OCI-LY3 (cell line): ENCODE data around the gene PGAP3.

Experiments
- H2AFZ ChIP-seq: fragments of 200-600, 300-600 bp; shearing (Covaris generic); 2 replicates; pipeline ENCODE4 v1.6.0; 2014; ENCODE audit warnings: antibody characterized with exemption, low read depth, low read length
- H3K27ac ChIP-seq: fragments of 200-600, 300-600 bp; sonication (generic); 2 replicates; pipeline ENCODE4 v1.5.1; 2014; ENCODE audit warnings: mild to moderate bottlenecking, low read length, moderate library complexity, mixed read lengths
- H3K27me3 ChIP-seq: fragments of 200-600, 300-600 bp; sonication (generic); 2 replicates; pipeline ENCODE4 v1.6.1; 2014; ENCODE audit warnings: low read depth, low read length, mixed read lengths
- H3K36me3 ChIP-seq: fragments of 200-600, 300-600 bp; sonication (generic); replicated peaks from 2 replicates; pipeline ENCODE3; 2014; ENCODE audit warnings: low read depth, low read length, mixed read lengths
- H3K4me1 ChIP-seq: fragments of 300-600, 200-600 bp; sonication (generic); 2 replicates; pipeline ENCODE4 v1.6.1; 2014; ENCODE audit warnings: low read length, mixed read lengths
- H3K4me2 ChIP-seq: fragments of 200-600, 300-600 bp; sonication (generic); 2 replicates; pipeline ENCODE4 v1.6.1; 2014; ENCODE audit warnings: low read length, mixed read lengths
- H3K4me3 ChIP-seq: fragments of 300-600, 200-600 bp; sonication (generic); 2 replicates; pipeline ENCODE4 v1.5.1; 2014; ENCODE audit warnings: antibody characterized with exemption, mild to moderate bottlenecking, low read length, moderate library complexity
- H3K79me2 ChIP-seq: fragments of 300-600, 200-600 bp; shearing (Covaris generic); 2 replicates; pipeline ENCODE4 v1.6.1; 2014; ENCODE audit warnings: mild to moderate bottlenecking, low read length, mixed read lengths
- H3K9ac ChIP-seq: fragments of 300-600, 200-600 bp; shearing (Covaris generic); 2 replicates; pipeline ENCODE4 v1.6.0; 2014; ENCODE audit warnings: mild to moderate bottlenecking, low read length, moderate library complexity
- H3K9me3 ChIP-seq: fragments of 200-600, 300-600 bp; shearing (Covaris generic); 2 replicates; pipeline ENCODE4 v1.6.1; 2014; ENCODE audit warnings: low read length, mixed read lengths; ENCODE audit not compliant: insufficient read depth
- H4K20me1 ChIP-seq: fragments of 200-600, 300-600 bp; sonication (generic); 2 replicates; pipeline ENCODE4 v1.6.1; 2016; ENCODE audit warnings: low read length, mixed read lengths; ENCODE audit not compliant: insufficient read depth
- CTCF ChIP-seq: fragments of 200-600, 300-600 bp; sonication (generic); IDR thresholded peaks from 2 replicates; pipeline ENCODE4 v1.5.1; 2014; ENCODE audit warnings: antibody characterized with exemption, low read length, low read depth
- EZH2phosphoT487 ChIP-seq: fragments of 200-600 bp; shearing (Covaris generic); IDR thresholded peaks from 2 replicates; pipeline ENCODE4 v1.6.1; 2018; ENCODE audit warnings: antibody characterized with exemption, mixed run types, low read depth

PGAP3 gene

GRCh38 chr17:39706921-39707337 lies 19.1 kb upstream of the PGAP3 start:
- H3K27ac ChIP-seq: no peak overlapping the region
- no peak overlapping the region for H2AFZ ChIP-seq
- H3K9me3 ChIP-seq: no peaks in the 10 kb centered on the region
- no peak overlapping the region for H3K9ac ChIP-seq
- no peaks in the 10 kb centered on the region for H3K36me3 ChIP-seq
- no peak overlapping the region for H3K4me2 ChIP-seq
- H3K4me3 ChIP-seq: no peak overlapping the region
- H3K79me2 ChIP-seq: no peaks in the 10 kb centered on the region
- peaks cover 9% of the 10 kb centered on the region for H3K4me1 ChIP-seq
- H4K20me1 ChIP-seq: no peaks in the 10 kb centered on the region
- TF ChIP-seq CTCF (no peak), EZH2phosphoT487 (no peak)
- no peaks in the 10 kb centered on the region for H3K27me3 ChIP-seq

- H3K4me2 ChIP-seq: no peak overlapping the region
- H3K27me3 ChIP-seq: no peaks in the 10 kb centered on the region
- no peaks in the 10 kb centered on the region for H3K79me2 ChIP-seq
- H3K9me3 ChIP-seq: no peaks in the 10 kb centered on the region
- no peak overlapping the region for H3K9ac ChIP-seq
- no peaks in the 10 kb centered on the region for H4K20me1 ChIP-seq
- peaks cover 9% of the 10 kb centered on the region for H3K4me1 ChIP-seq
- no peak overlapping the region for H3K4me3 ChIP-seq
- H3K36me3 ChIP-seq: no peaks in the 10 kb centered on the region
- no peak overlapping the region for H2AFZ ChIP-seq
- no peak overlapping the region for H3K27ac ChIP-seq
- TF ChIP-seq EZH2phosphoT487 (no peak), CTCF (no peak)
These were observed 18.5 kb upstream of the PGAP3 start for GRCh38 chr17:39706383-39706782.

- no peaks in the 10 kb centered on the region for H3K36me3 ChIP-seq
- no peak overlapping the region for H3K9ac ChIP-seq
- no peaks in the 10 kb centered on the region for H4K20me1 ChIP-seq
- no peaks in the 10 kb centered on the region for H3K79me2 ChIP-seq
- H3K4me2 ChIP-seq: no peak overlapping the region
- H3K4me1 ChIP-seq: peaks cover 9% of the 10 kb centered on the region
- no peak overlapping the region for H3K4me3 ChIP-seq
- no peaks in the 10 kb centered on the region for H3K9me3 ChIP-seq
- TF ChIP-seq EZH2phosphoT487 (no peak), CTCF (no peak)
- no peak overlapping the region for H2AFZ ChIP-seq
- no peak overlapping the region for H3K27ac ChIP-seq
- no peaks in the 10 kb centered on the region for H3K27me3 ChIP-seq
These were observed 18.0 kb upstream of the PGAP3 start for GRCh38 chr17:39705786-39706348.

- TF ChIP-seq CTCF: no peak
- TF ChIP-seq EZH2phosphoT487: no peak
- Histone ChIP-seq H3K27ac (no peak overlapping the region), H3K27me3 (no peaks in the 10 kb centered on the region), H3K9me3 (no peaks in the 10 kb centered on the region), H2AFZ (no peak overlapping the region), H3K4me1 (peaks cover 9% of the 10 kb centered on the region), H3K4me2 (no peak overlapping the region), H3K9ac (no peak overlapping the region), H3K4me3 (no peak overlapping the region), H4K20me1 (no peaks in the 10 kb centered on the region), H3K79me2 (no peaks in the 10 kb centered on the region), H3K36me3 (no peaks in the 10 kb centered on the region)
These were observed 17.1 kb upstream of the PGAP3 start for GRCh38 chr17:39704821-39705551.
